ENCODE data around the gene GJB4. TPM values are rescaled to one million over a fixed set of nuclear protein-coding genes. Genes with fewer than 3 reads are reported as not detected.

GJB4 gene
- total RNA-seq (not detected), polyA plus RNA-seq (not detected), total RNA-seq (not detected)

GRCh38 chr1:34759503-34760357 lies at the start of gene GJB4:
TSS of gene GJB4 (plus strand) at chr1:34759740. CDS start at chr1:34761255, 1,515 bp downstream.
- Mint-ChIP-seq H3K27me3 (peaks cover 0 to 17% (median 4%) of the 10 kb centered on the region in 5 donors), H3K36me3 (no peaks in the 10 kb centered on the region), H3K27ac (no peak within 1 kb of the TSS), H3K4me3 (no peak within 1 kb of the TSS), H3K9me3 (no peaks in the 10 kb centered on the region), H3K4me1 (no peaks in the 10 kb centered on the region)
- ATAC-seq (no peak), DNase-seq (no peak)
- Histone ChIP-seq H3K4me1 (ENCODE audit: control insufficient read depth in 2 of 2, insufficient read depth in 2 of 2, low read length in 2 of 2) (no peaks in the 10 kb centered on the region), H3K27ac (ENCODE audit: low read depth, low read length) (no peak within 1 kb of the TSS), H3K4me3 (ENCODE audit: low read length) (no peak within 1 kb of the TSS), H3K27me3 (ENCODE audit: control insufficient read depth in 2 of 2, insufficient read depth in 2 of 2, low read length in 2 of 2) (no peaks in the 10 kb centered on the region), H3K36me3 (ENCODE audit: control insufficient read depth in 2 of 3, insufficient read depth in 3 of 3, low read length in 3 of 3) (no peaks in the 10 kb centered on the region), H3K9me3 (ENCODE audit: control insufficient read depth in 2 of 3, low read length in 3 of 3) (no peaks in the 10 kb centered on the region)
- ChIA-PET POLR2A (no interaction called here), CTCF (interaction anchor here (0.7 kb wide), 1 partner anchor 16 kb away, joined by 3 read pairs; no protein-coding TSS in a partner anchor)
- intact Hi-C loops (cut with micrococcal nuclease), result no loop called here

GRCh38 chr1:34710812-34711211 lies 48.7 kb upstream of the GJB4 start:
- Histone ChIP-seq H3K4me3 (ENCODE audit: low read length) (no peak overlapping the region), H3K27me3 (ENCODE audit: control insufficient read depth in 2 of 2, insufficient read depth in 2 of 2, low read length in 2 of 2) (no peaks in the 10 kb centered on the region), H3K4me1 (ENCODE audit: control insufficient read depth in 2 of 2, insufficient read depth in 2 of 2, low read length in 2 of 2) (no peaks in the 10 kb centered on the region), H3K9me3 (ENCODE audit: control insufficient read depth in 2 of 3, low read length in 3 of 3) (no peaks in the 10 kb centered on the region), H3K27ac (ENCODE audit: low read depth, low read length) (no peak overlapping the region), H3K36me3 (ENCODE audit: control insufficient read depth in 2 of 3, insufficient read depth in 3 of 3, low read length in 3 of 3) (no peaks in the 10 kb centered on the region)
- H3K4me1 Mint-ChIP-seq, result no peaks in the 10 kb centered on the region
- CTCF ChIA-PET, result no interaction called here
- intact Hi-C loops (cut with micrococcal nuclease), result no loop called here
- peak overlapping the region in 1 of 9 donors; percentile 22 for H3K27ac Mint-ChIP-seq
- H3K36me3 Mint-ChIP-seq, result no peaks in the 10 kb centered on the region
- POLR2A ChIA-PET, result no interaction called here
- peaks cover 0 to 16% (median 8%) of the 10 kb centered on the region in 5 donors for H3K27me3 Mint-ChIP-seq
- H3K9me3 Mint-ChIP-seq, result peaks cover 0 to 10% (median 0%) of the 10 kb centered on the region in 11 donors
- no peak overlapping the region for H3K4me3 Mint-ChIP-seq
- ATAC-seq, result no peak
- DNase-seq, result no peak

DNA sequence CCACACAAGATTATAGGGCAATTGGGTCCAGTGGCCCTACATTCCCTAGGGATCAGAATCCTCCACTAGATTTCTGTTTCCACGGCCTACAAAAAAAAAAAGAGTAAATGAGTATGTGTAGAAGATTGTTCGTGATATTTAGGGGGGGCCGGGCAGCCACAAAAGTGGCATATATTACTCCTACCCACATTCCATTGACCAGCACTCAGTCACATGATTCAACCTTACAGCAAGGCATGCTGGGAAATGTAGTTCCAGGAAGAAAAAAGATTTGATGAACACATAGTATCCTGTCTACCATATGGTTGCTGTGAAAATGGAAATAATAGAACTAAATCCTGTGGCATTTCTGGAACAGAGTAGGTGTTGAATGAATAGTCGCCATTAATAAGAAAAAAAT lies 48.1 kb upstream of the GJB4 start:
- H3K9me3 ChIP-seq (ENCODE audit: control insufficient read depth in 2 of 3, low read length in 3 of 3), result no peaks in the 10 kb centered on the region
- ChIA-PET POLR2A (no interaction called here), CTCF (no interaction called here)
- DNase-seq (no peak), ATAC-seq (no peak)
- no peaks in the 10 kb centered on the region for H3K36me3 Mint-ChIP-seq
- no peaks in the 10 kb centered on the region for H3K36me3 ChIP-seq (ENCODE audit: control insufficient read depth in 2 of 3, insufficient read depth in 3 of 3, low read length in 3 of 3)
- no peaks in the 10 kb centered on the region for H3K27me3 ChIP-seq (ENCODE audit: control insufficient read depth in 2 of 2, insufficient read depth in 2 of 2, low read length in 2 of 2)
- peaks cover 0 to 10% (median 6%) of the 10 kb centered on the region in 5 donors for H3K27me3 Mint-ChIP-seq
- H3K4me3 Mint-ChIP-seq, result no peak overlapping the region
- no peak overlapping the region for H3K27ac ChIP-seq (ENCODE audit: low read depth, low read length)
- no peak overlapping the region for H3K27ac Mint-ChIP-seq
- intact Hi-C loops (cut with micrococcal nuclease), result no loop called here
- peaks cover 0 to 10% (median 0%) of the 10 kb centered on the region in 11 donors for H3K9me3 Mint-ChIP-seq
- H3K4me3 ChIP-seq (ENCODE audit: low read length), result no peak overlapping the region
- H3K4me1 ChIP-seq (ENCODE audit: control insufficient read depth in 2 of 2, insufficient read depth in 2 of 2, low read length in 2 of 2), result no peaks in the 10 kb centered on the region
- H3K4me1 Mint-ChIP-seq, result no peaks in the 10 kb centered on the region

DNA sequence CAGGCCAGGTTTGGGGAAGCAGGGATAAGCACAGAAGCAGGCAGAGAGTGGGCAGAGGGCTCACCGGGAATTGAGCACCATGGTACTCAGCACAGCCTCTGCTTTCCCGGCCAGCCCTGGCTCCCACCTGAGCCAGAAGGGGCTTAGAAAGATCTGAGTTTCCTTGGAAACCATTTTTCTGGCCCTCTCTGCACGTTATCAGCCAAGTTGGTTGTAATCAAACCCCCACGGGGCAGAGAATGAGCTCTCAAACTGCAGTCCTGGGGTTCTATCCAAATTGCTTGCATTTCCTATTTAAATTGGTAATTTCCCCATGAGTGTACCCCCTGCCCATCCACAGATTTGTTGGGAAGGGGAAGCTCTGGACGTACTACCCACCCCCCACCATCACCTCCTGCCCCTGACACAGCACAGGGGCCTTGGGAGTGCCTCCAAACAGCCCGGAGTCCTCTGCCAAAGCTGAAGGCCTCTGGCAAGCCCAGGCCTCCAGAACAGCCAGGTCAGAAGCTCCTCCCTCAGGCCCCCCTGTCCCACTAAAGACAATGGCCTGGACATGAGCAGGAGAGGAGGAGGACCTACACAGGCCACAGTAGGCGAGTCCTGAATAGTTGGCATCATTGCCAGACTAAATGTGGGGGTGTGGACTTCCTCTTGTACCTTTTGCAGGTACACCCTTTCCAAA lies 47.4 kb upstream of the GJB4 start:
- Histone ChIP-seq H3K4me1 (ENCODE audit: control insufficient read depth in 2 of 2, insufficient read depth in 2 of 2, low read length in 2 of 2) (no peaks in the 10 kb centered on the region), H3K4me3 (ENCODE audit: low read length) (no peak overlapping the region), H3K9me3 (ENCODE audit: control insufficient read depth in 2 of 3, low read length in 3 of 3) (no peaks in the 10 kb centered on the region), H3K27me3 (ENCODE audit: control insufficient read depth in 2 of 2, insufficient read depth in 2 of 2, low read length in 2 of 2) (no peaks in the 10 kb centered on the region), H3K36me3 (ENCODE audit: control insufficient read depth in 2 of 3, insufficient read depth in 3 of 3, low read length in 3 of 3) (no peaks in the 10 kb centered on the region), H3K27ac (ENCODE audit: low read depth, low read length) (no peak overlapping the region)
- intact Hi-C loops (cut with micrococcal nuclease), result no loop called here
- ChIA-PET POLR2A (no interaction called here), CTCF (no interaction called here)
- Mint-ChIP-seq H3K9me3 (peaks cover 0 to 10% (median 0%) of the 10 kb centered on the region in 11 donors), H3K4me3 (no peak overlapping the region), H3K27me3 (peaks cover 0 to 14% (median 8%) of the 10 kb centered on the region in 5 donors), H3K4me1 (no peaks in the 10 kb centered on the region), H3K27ac (no peak overlapping the region), H3K36me3 (no peaks in the 10 kb centered on the region)
- DNase-seq (no peak), ATAC-seq (no peak)

- DNase-seq (no peak), ATAC-seq (no peak)
- H3K27me3 Mint-ChIP-seq, result peaks cover 0 to 23% (median 17%) of the 10 kb centered on the region in 5 donors
- H3K36me3 Mint-ChIP-seq, result no peaks in the 10 kb centered on the region
- H3K36me3 ChIP-seq (ENCODE audit: control insufficient read depth in 2 of 3, insufficient read depth in 3 of 3, low read length in 3 of 3), result no peaks in the 10 kb centered on the region
- H3K4me1 ChIP-seq (ENCODE audit: control insufficient read depth in 2 of 2, insufficient read depth in 2 of 2, low read length in 2 of 2), result no peaks in the 10 kb centered on the region
- intact Hi-C loops (cut with micrococcal nuclease), result no loop called here
- no peaks in the 10 kb centered on the region for H3K27me3 ChIP-seq (ENCODE audit: control insufficient read depth in 2 of 2, insufficient read depth in 2 of 2, low read length in 2 of 2)
- H3K9me3 Mint-ChIP-seq, result peaks cover 0 to 10% (median 0%) of the 10 kb centered on the region in 11 donors
- no peak overlapping the region for H3K27ac ChIP-seq (ENCODE audit: low read depth, low read length)
- no peak overlapping the region for H3K27ac Mint-ChIP-seq
- H3K4me1 Mint-ChIP-seq, result no peaks in the 10 kb centered on the region
- POLR2A ChIA-PET, result no interaction called here
- CTCF ChIA-PET, result no interaction called here
- no peak overlapping the region for H3K4me3 Mint-ChIP-seq
- H3K9me3 ChIP-seq (ENCODE audit: control insufficient read depth in 2 of 3, low read length in 3 of 3), result no peaks in the 10 kb centered on the region
- no peak overlapping the region for H3K4me3 ChIP-seq (ENCODE audit: low read length)
Measured at GRCh38 chr1:34713443-34713842, 46.1 kb upstream of the GJB4 start.

GRCh38 chr1:34714386-34714785 lies 45.2 kb upstream of the GJB4 start:
- intact Hi-C loops (cut with micrococcal nuclease), result no loop called here
- H3K9me3 ChIP-seq (ENCODE audit: control insufficient read depth in 2 of 3, low read length in 3 of 3), result no peaks in the 10 kb centered on the region
- ChIA-PET CTCF (no interaction called here), POLR2A (no interaction called here)
- H3K36me3 ChIP-seq (ENCODE audit: control insufficient read depth in 2 of 3, insufficient read depth in 3 of 3, low read length in 3 of 3), result no peaks in the 10 kb centered on the region
- no peaks in the 10 kb centered on the region for H3K4me1 ChIP-seq (ENCODE audit: control insufficient read depth in 2 of 2, insufficient read depth in 2 of 2, low read length in 2 of 2)
- no peak overlapping the region for H3K4me3 Mint-ChIP-seq
- no peak overlapping the region for H3K27ac ChIP-seq (ENCODE audit: low read depth, low read length)
- H3K36me3 Mint-ChIP-seq, result no peaks in the 10 kb centered on the region
- DNase-seq (no peak), ATAC-seq (no peak)
- H3K27ac Mint-ChIP-seq, result no peak overlapping the region
- peaks cover 0 to 26% (median 26%) of the 10 kb centered on the region in 5 donors for H3K27me3 Mint-ChIP-seq
- no peak overlapping the region for H3K4me3 ChIP-seq (ENCODE audit: low read length)
- H3K27me3 ChIP-seq (ENCODE audit: control insufficient read depth in 2 of 2, insufficient read depth in 2 of 2, low read length in 2 of 2), result no peaks in the 10 kb centered on the region
- H3K9me3 Mint-ChIP-seq, result peaks cover 0 to 8% (median 0%) of the 10 kb centered on the region in 11 donors
- no peaks in the 10 kb centered on the region for H3K4me1 Mint-ChIP-seq
